Smooth muscle cell (in vitro differentiated cells): ENCODE measurements around the gene PDLIM5. TPM values are rescaled to one million over a fixed set of nuclear protein-coding genes. Genes with fewer than 3 reads are reported as not detected.

Experiments used
- DNase-seq: peaks from one replicate; lab custom pipeline; 2025; ENCODE audit not compliant: unreplicated experiment; lab: John Stamatoyannopoulos, UW
- H2AFZ ChIP-seq: fragments of 200-600 bp; sonication (generic); 2 replicates; pipeline ENCODE4 v1.6.0; 2016; ENCODE audit warnings: antibody characterized with exemption, low read depth, mild to moderate bottlenecking
- H3F3A ChIP-seq: fragments of 200-600 bp; sonication (generic); 2 replicates; pipeline ENCODE4 v1.6.0; 2017; ENCODE audit warnings: antibody characterized with exemption, low read depth
- H3K27ac ChIP-seq: fragments of 200-600 bp; sonication (generic); 2 replicates; pipeline ENCODE4 v1.5.1; 2016; ENCODE audit warnings: low read depth, mild to moderate bottlenecking
- H3K27me3 ChIP-seq: fragments of 200-600 bp; sonication (generic); 2 replicates; pipeline ENCODE4 v1.6.1; 2016; ENCODE audit warnings: low read depth, mild to moderate bottlenecking
- H3K36me3 ChIP-seq: fragments of 200-600 bp; sonication (generic); 2 replicates; pipeline ENCODE4 v1.5.1; 2016; ENCODE audit warnings: low read depth
- H3K4me1 ChIP-seq: fragments of 200-600 bp; sonication (generic); 2 replicates; pipeline ENCODE4 v1.5.1; 2016; ENCODE audit warnings: low read depth
- H3K4me2 ChIP-seq: fragments of 200-600 bp; sonication (generic); 2 replicates; pipeline ENCODE4 v1.6.0; 2016; ENCODE audit warnings: mild to moderate bottlenecking
- H3K4me3 ChIP-seq: fragments of 200-600 bp; sonication (generic); 2 replicates; pipeline ENCODE4 v1.5.1; 2016; ENCODE audit warnings: mild to moderate bottlenecking
- H3K79me2 ChIP-seq: fragments of 200-600 bp; sonication (generic); 2 replicates; pipeline ENCODE4 v1.6.0; 2016; ENCODE audit warnings: low read depth, mild to moderate bottlenecking
- H3K9ac ChIP-seq: fragments of 200-600 bp; sonication (generic); 2 replicates; pipeline ENCODE4 v1.6.0; 2016; ENCODE audit warnings: low read depth
- H3K9me3 ChIP-seq: fragments of 200-600 bp; sonication (generic); replicated peaks from 2 replicates; pipeline ENCODE4 v1.5.1; 2016; ENCODE audit warnings: low read depth
- H4K20me1 ChIP-seq: fragments of 200-600 bp; sonication (generic); 2 replicates; pipeline ENCODE4 v1.6.0; 2016; ENCODE audit warnings: low read depth
- WGBS: methylation state at CpG from one replicate; pipeline ENCODE4 v1.1.7; 2016; ENCODE audit warnings: low lambda C conversion rate; 5-methylcytosine and 5-hydroxymethylcytosine counted together
- polyA plus RNA-seq: library from polyadenylated mRNA; unstranded; fragments of >200 nt; fragmentation: Nextera tagmentation; extraction: Ambion mirVana; gene quantifications from 2 replicates; pipeline ENCODE4 v1.2.1, GENCODE V29; 2016
- total RNA-seq: library from RNA; depleted of rRNA; stranded (reverse); fragments of >200 nt; gene quantifications from 2 replicates; pipeline ENCODE4 v1.2.3, GENCODE V29; 2014
- TF ChIP-seq, protein P1 (sequence below): fragments of 200-600 bp; sonication (generic); IDR thresholded peaks from 2 replicates; pipeline ENCODE4 v1.5.1; 2017; ENCODE audit warnings: borderline replicate concordance, mild to moderate bottlenecking, antibody characterized with exemption; ENCODE audit not compliant: insufficient read depth, poor library complexity, severe bottlenecking

The PDLIM5 gene
- total and polyA plus RNA-seq, 2 experiments from 2014 or later, result 129 to 150 TPM

DNA sequence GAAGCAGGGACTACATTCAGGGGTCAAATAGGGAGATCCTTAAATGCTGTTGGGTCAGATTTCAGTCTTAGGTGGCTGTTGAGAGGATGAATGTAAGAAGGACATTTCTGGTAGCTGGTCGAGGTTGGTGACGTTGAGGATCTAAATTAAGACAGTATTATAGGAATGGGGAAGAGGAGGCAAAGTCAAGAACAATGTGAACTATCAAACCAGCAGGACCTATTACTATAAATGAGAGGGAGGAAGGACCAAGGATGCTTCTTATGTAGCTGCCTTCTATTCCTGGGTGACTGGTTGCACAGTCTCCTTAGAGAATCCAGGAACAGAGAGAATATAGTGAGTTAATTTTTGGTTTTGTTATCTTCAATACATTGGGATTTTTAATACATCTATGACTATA, 187.6 kb downstream of the PDLIM5 start:
- TF ChIP-seq, protein P1, sequence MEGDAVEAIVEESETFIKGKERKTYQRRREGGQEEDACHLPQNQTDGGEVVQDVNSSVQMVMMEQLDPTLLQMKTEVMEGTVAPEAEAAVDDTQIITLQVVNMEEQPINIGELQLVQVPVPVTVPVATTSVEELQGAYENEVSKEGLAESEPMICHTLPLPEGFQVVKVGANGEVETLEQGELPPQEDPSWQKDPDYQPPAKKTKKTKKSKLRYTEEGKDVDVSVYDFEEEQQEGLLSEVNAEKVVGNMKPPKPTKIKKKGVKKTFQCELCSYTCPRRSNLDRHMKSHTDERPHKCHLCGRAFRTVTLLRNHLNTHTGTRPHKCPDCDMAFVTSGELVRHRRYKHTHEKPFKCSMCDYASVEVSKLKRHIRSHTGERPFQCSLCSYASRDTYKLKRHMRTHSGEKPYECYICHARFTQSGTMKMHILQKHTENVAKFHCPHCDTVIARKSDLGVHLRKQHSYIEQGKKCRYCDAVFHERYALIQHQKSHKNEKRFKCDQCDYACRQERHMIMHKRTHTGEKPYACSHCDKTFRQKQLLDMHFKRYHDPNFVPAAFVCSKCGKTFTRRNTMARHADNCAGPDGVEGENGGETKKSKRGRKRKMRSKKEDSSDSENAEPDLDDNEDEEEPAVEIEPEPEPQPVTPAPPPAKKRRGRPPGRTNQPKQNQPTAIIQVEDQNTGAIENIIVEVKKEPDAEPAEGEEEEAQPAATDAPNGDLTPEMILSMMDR, result no peak
- no peaks in the 10 kb centered on the region for H3K27me3 ChIP-seq
- no peak overlapping the region for H3K4me2 ChIP-seq
- peaks cover 14% of the 10 kb centered on the region for H3K36me3 ChIP-seq
- WGBS, result 90% methylated on average over 2 of the region's 2 CpGs
- H3K4me1 ChIP-seq, result peaks cover 14% of the 10 kb centered on the region
- H3K27ac ChIP-seq, result no peak overlapping the region
- no peak overlapping the region for H2AFZ ChIP-seq
- no peak overlapping the region for H3K4me3 ChIP-seq
- peaks cover 29% of the 10 kb centered on the region for H3F3A ChIP-seq
- no peaks in the 10 kb centered on the region for H4K20me1 ChIP-seq
- H3K9ac ChIP-seq, result no peak overlapping the region
- DNase-seq, result no peak
- peaks cover 3% of the 10 kb centered on the region for H3K79me2 ChIP-seq
- no peaks in the 10 kb centered on the region for H3K9me3 ChIP-seq

- peaks cover 17% of the 10 kb centered on the region for H3K36me3 ChIP-seq
- no peaks in the 10 kb centered on the region for H4K20me1 ChIP-seq
- no peak overlapping the region for H3K9ac ChIP-seq
- H3K4me1 ChIP-seq, result peaks cover 10% of the 10 kb centered on the region
- H2AFZ ChIP-seq, result no peak overlapping the region
- no peak overlapping the region for H3K4me2 ChIP-seq
- no peaks in the 10 kb centered on the region for H3K27me3 ChIP-seq
- H3K9me3 ChIP-seq, result no peaks in the 10 kb centered on the region
- no peaks in the 10 kb centered on the region for H3K79me2 ChIP-seq
- no peak overlapping the region for H3K4me3 ChIP-seq
- peaks cover 29% of the 10 kb centered on the region for H3F3A ChIP-seq
- no peak for DNase-seq
- TF ChIP-seq, protein P1, result no peak
- 97% methylated on average over 4 of the region's 4 CpGs for WGBS
- peak overlapping the region; percentile 88 for H3K27ac ChIP-seq
Observed at GRCh38 chr4:94640151-94640550, 188.4 kb downstream of the PDLIM5 start.

DNA sequence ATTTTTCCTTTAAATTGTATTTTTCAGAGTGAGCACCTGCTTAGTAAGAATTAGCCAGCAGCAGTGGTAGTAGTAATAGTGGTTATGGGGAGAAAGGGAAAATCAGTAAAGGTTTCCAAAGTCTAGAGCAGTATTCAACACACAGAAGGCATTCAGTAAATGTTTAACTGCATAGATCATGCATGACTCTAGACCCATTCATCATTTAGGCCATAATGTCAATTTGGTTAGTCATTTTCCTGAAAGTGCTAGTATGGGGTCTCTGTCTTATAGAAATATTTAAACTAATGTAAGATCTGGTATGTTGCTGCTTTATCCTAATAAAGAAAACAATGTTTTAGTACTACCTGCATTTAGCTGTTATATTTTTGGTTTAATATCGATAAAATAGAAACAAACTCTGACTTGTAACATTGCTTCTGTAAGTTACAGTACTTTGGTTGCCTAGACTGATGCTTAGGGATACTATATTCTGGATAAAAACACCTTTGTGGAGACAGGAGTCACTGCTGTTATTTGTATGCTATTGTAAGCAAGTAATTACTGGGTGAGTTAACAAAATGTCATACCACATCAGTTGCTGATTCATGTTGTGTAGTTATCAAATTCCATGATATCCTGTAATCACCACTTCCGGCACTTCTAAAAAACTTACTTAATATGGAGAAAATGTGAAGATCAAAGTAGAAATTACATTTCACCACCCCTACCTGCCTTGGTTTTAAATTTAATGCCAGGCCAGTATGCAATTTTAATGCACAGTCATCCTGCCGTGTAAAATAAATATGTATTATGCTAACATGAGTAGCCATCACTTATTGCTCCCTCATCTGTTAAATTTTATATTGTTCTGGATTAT, 190.2 kb downstream of the PDLIM5 start:
- peak overlapping the region; percentile 59 for H3K9ac ChIP-seq
- no peak overlapping the region for H3K4me3 ChIP-seq
- no peak for DNase-seq
- no peaks in the 10 kb centered on the region for H3K79me2 ChIP-seq
- no peaks in the 10 kb centered on the region for H3K4me1 ChIP-seq
- no peaks in the 10 kb centered on the region for H4K20me1 ChIP-seq
- H3K9me3 ChIP-seq, result no peaks in the 10 kb centered on the region
- peak overlapping the region; percentile 88 for H3K27ac ChIP-seq
- 58% methylated on average over 3 of the region's 3 CpGs for WGBS
- H3K36me3 ChIP-seq, result peaks cover 32% of the 10 kb centered on the region
- H3F3A ChIP-seq, result peaks cover 23% of the 10 kb centered on the region
- H2AFZ ChIP-seq, result no peak overlapping the region
- peak overlapping the region; percentile 33 for H3K4me2 ChIP-seq
- no peaks in the 10 kb centered on the region for H3K27me3 ChIP-seq
- TF ChIP-seq, protein P1, result no peak

DNA sequence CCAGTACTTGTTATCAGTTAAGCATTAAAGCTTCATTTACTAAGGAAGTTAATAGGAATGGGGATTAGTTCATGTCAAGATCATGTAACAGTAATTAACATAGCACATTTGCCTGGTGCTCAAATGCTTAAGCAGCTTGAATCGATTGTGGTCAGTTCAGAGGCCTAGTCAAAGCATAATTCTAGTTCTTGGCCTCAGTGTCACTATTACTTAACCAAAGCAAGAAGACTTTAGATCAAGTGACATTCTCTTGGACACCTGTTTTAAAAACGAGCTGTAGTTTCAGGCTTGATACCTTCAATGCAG, 190.8 kb downstream of the PDLIM5 start:
- TF ChIP-seq, protein P1, result no peak
- Histone ChIP-seq H3K4me3 (no peak overlapping the region), H3F3A (peaks cover 23% of the 10 kb centered on the region), H3K9ac (no peak overlapping the region), H2AFZ (no peak overlapping the region), H3K36me3 (peaks cover 33% of the 10 kb centered on the region), H3K4me1 (no peaks in the 10 kb centered on the region), H3K27ac (peak overlapping the region; percentile 88), H3K27me3 (no peaks in the 10 kb centered on the region), H4K20me1 (no peaks in the 10 kb centered on the region), H3K4me2 (peak overlapping the region; percentile 15), H3K79me2 (no peaks in the 10 kb centered on the region), H3K9me3 (no peaks in the 10 kb centered on the region)
- WGBS, result 26% methylated on average over 2 of the region's 2 CpGs
- DNase-seq, result no peak
